GM12801 (cell line): ENCODE measurements around the gene AFF1.

Experiments
- TF ChIP-seq, protein P1 (sequence below): IDR thresholded peaks from one replicate; pipeline ENCODE4 v1.5.1; 2011; ENCODE audit warnings: control low read depth; ENCODE audit not compliant: insufficient read length; ENCODE audit errors: extremely low read depth

Gene AFF1, protein sequence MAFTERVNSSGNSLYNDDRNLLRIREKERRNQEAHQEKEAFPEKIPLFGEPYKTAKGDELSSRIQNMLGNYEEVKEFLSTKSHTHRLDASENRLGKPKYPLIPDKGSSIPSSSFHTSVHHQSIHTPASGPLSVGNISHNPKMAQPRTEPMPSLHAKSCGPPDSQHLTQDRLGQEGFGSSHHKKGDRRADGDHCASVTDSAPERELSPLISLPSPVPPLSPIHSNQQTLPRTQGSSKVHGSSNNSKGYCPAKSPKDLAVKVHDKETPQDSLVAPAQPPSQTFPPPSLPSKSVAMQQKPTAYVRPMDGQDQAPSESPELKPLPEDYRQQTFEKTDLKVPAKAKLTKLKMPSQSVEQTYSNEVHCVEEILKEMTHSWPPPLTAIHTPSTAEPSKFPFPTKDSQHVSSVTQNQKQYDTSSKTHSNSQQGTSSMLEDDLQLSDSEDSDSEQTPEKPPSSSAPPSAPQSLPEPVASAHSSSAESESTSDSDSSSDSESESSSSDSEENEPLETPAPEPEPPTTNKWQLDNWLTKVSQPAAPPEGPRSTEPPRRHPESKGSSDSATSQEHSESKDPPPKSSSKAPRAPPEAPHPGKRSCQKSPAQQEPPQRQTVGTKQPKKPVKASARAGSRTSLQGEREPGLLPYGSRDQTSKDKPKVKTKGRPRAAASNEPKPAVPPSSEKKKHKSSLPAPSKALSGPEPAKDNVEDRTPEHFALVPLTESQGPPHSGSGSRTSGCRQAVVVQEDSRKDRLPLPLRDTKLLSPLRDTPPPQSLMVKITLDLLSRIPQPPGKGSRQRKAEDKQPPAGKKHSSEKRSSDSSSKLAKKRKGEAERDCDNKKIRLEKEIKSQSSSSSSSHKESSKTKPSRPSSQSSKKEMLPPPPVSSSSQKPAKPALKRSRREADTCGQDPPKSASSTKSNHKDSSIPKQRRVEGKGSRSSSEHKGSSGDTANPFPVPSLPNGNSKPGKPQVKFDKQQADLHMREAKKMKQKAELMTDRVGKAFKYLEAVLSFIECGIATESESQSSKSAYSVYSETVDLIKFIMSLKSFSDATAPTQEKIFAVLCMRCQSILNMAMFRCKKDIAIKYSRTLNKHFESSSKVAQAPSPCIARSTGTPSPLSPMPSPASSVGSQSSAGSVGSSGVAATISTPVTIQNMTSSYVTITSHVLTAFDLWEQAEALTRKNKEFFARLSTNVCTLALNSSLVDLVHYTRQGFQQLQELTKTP

DNA sequence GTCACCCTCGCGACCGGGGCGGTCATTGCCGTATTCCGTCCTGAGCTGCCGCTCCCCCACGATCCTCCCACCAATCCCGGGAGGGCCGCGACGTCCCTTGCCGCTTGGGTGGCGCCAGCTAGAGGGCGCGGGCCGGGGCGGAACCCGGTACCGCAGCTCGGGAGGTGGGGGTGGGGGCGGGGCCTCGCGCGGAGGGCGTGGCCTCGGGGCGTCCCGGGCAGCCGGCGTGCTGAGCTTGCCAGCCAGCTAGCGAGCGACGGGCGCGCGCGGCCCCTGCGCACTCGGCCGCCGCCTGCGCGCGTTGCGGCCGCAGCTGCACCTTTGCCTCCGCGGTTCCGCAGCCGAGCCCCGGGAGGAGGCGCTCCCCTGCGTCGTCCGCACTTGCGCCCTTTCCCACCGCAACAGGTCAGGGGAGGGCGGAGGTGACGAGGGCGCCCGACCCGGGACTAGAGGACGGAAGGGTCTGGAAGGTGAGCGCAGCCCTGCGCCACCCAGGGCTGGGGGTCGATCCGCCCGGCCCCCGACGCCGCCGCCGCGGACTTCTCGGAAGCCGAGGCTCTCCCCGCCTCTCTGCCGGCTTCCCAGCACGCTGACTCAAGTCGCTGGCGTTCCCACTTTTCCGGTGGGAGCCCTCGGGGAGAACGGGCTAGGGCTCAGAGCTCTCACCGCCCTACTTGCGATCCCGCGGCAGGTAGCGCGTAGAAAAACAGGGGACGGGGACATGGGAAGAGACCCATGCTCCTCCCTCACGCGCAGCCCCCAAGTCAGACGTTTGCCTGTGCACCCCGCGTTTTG is at the start of gene AFF1:
Gene AFF1 (plus strand): TSS at position 241 of the 795 bp plus-strand sequence. CDS start 13,523 bp downstream, outside the sequence.
- TF ChIP-seq, protein P1, sequence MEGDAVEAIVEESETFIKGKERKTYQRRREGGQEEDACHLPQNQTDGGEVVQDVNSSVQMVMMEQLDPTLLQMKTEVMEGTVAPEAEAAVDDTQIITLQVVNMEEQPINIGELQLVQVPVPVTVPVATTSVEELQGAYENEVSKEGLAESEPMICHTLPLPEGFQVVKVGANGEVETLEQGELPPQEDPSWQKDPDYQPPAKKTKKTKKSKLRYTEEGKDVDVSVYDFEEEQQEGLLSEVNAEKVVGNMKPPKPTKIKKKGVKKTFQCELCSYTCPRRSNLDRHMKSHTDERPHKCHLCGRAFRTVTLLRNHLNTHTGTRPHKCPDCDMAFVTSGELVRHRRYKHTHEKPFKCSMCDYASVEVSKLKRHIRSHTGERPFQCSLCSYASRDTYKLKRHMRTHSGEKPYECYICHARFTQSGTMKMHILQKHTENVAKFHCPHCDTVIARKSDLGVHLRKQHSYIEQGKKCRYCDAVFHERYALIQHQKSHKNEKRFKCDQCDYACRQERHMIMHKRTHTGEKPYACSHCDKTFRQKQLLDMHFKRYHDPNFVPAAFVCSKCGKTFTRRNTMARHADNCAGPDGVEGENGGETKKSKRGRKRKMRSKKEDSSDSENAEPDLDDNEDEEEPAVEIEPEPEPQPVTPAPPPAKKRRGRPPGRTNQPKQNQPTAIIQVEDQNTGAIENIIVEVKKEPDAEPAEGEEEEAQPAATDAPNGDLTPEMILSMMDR = no peak

GRCh38 chr4:86890790-86891189 is 44.0 kb upstream of the AFF1 start:
- TF ChIP-seq, protein P1 = no peak

- TF ChIP-seq, protein P1 = no peak
Observed at GRCh38 chr4:86891762-86892635, 42.8 kb upstream of the AFF1 start, which contains the start of gene C4orf36. TSS of gene C4orf36 (minus strand) at chr4:86892422. CDS start at chr4:86891520, 902 bp downstream.

- TF ChIP-seq, protein P1 = no peak
Observed at GRCh38 chr4:86892636-86892960, 42.2 kb upstream of the AFF1 start.

- TF ChIP-seq, protein P1 = no peak
Observed at GRCh38 chr4:86893136-86893535, 41.7 kb upstream of the AFF1 start.

GRCh38 chr4:86894455-86894854 is 40.4 kb upstream of the AFF1 start:
- TF ChIP-seq, protein P1 = no peak
